ENCODE measurements around the gene ITPK1. TPM values are rescaled to one million over a fixed set of nuclear protein-coding genes. Genes with fewer than 3 reads are reported as not detected.

The ITPK1 gene
- total and polyA plus RNA-seq, 2 experiments from 2014 or later = 35.9 to 101 TPM

DNA sequence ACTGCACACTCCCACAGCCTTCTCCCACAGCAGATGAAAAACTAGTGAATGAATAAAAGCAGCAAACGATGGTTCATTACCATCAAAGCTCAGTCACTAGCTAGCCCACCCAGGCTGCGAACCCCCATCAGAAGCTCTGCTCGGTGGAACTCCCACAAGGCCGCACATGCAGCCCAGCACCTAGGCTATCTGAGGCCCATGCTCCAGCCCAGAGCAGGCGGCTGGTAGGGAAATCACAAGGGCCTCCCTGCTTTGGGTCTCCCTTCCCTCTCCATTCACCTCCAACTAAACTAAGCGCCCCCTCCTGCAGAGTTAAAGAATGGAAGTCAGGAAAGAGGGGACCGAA lies 69.0 kb downstream of the ITPK1 start:
- Histone ChIP-seq H3K4me1 (ENCODE audit: insufficient read depth) (peaks cover 65% of the 10 kb centered on the region), H3K9me2 (ENCODE audit: insufficient read depth) (no peaks in the 10 kb centered on the region), H3K27ac (ENCODE audit: low read depth) (no peak overlapping the region), H3K4me2 (peak overlapping the region; percentile 14; the same call in 1 of the 2 replicates), H3K79me2 (replicated peaks; ENCODE audit: insufficient read depth) (peaks cover 87% of the 10 kb centered on the region), H3F3A (replicated peaks; ENCODE audit: low read depth) (0 out of 2 replicates have a peak, but pooled peaks cover 4% of the 10 kb centered on the region), H4K20me1 (replicated peaks; ENCODE audit: insufficient read depth) (peaks cover 23% of the 10 kb centered on the region), H3K27me3 (ENCODE audit: insufficient read depth) (no peaks in the 10 kb centered on the region), H3K36me3 (ENCODE audit: insufficient read depth) (peaks cover 3% of the 10 kb centered on the region; the same call in 1 of the 2 replicates), H2AFZ (no peak overlapping the region), H3K4me3 (no peak overlapping the region)
- Mint-ChIP-seq H3K27me3 (ENCODE audit: insufficient read depth, low read depth, poor library complexity) (peaks cover 35% of the 10 kb centered on the region), H3K36me3 (ENCODE audit: low read depth) (peaks cover 23% of the 10 kb centered on the region; the same call in 2 of the 3 replicates), H3K27ac (no peak overlapping the region), H3K9me3 (no peaks in the 10 kb centered on the region; the same call in 2 of the 3 replicates), H3K4me1 (peaks cover 90% of the 10 kb centered on the region), H3K4me3 (no peak overlapping the region)
- no peak for TF ChIP-seq EZH2phosphoT487 (IDR thresholded peaks at IDR 0.05; ENCODE audit: unreplicated experiment)
- TF ChIP-seq STAT1 (IDR thresholded peaks at IDR 0.05; ENCODE audit: unreplicated experiment) = no peak
- TF ChIP-seq ZNF114 (CRISPR knock-in tag; IDR thresholded peaks at IDR 0.05) = no peak
- TF ChIP-seq ZNF331 (CRISPR knock-in tag; IDR thresholded peaks at IDR 0.05; ENCODE audit: low read depth) = no peak
- TF ChIP-seq POLR2AphosphoS5 (IDR thresholded peaks at IDR 0.05; ENCODE audit: low read depth) = no peak
- TF ChIP-seq EZH2 (IDR thresholded peaks at IDR 0.05; ENCODE audit: low read depth, unreplicated experiment) = no peak
- no peak for TF ChIP-seq CREB1 (CRISPR knock-in tag; IDR thresholded peaks at IDR 0.05; ENCODE audit: low read depth)
- no peak for TF ChIP-seq NANOG (IDR thresholded peaks at IDR 0.05; ENCODE audit: borderline replicate concordance)
- peak; percentile 14 to 36; a peak in 2 of 4 replicates for TF ChIP-seq CTCF (conservative IDR thresholded peaks at IDR 0.05; ENCODE audit: low read depth in 2 of 2)
- DNase-seq (ENCODE audit: low spot score) = peak; percentile 31
- ATAC-seq = peak; percentile 6; the same call in 2 of the 3 replicates

- peaks cover 90% of the 10 kb centered on the region for H3K4me1 Mint-ChIP-seq
- Histone ChIP-seq H3K4me2 (no peak overlapping the region; the same call in 1 of the 2 replicates), H3K36me3 (ENCODE audit: insufficient read depth) (peaks cover 3% of the 10 kb centered on the region; the same call in 1 of the 2 replicates), H3K79me2 (replicated peaks; ENCODE audit: insufficient read depth) (peaks cover 90% of the 10 kb centered on the region), H2AFZ (no peak overlapping the region), H3K4me1 (ENCODE audit: insufficient read depth) (peaks cover 68% of the 10 kb centered on the region), H3K9me2 (ENCODE audit: insufficient read depth) (no peaks in the 10 kb centered on the region), H3K4me3 (no peak overlapping the region), H3K27me3 (ENCODE audit: insufficient read depth) (no peaks in the 10 kb centered on the region), H3K27ac (ENCODE audit: low read depth) (peak overlapping the region; percentile 3; the same call in 1 of the 2 replicates), H3F3A (replicated peaks; ENCODE audit: low read depth) (0 out of 2 replicates have a peak, but pooled peaks cover 4% of the 10 kb centered on the region), H4K20me1 (replicated peaks; ENCODE audit: insufficient read depth) (peaks cover 24% of the 10 kb centered on the region)
- peaks cover 35% of the 10 kb centered on the region for H3K27me3 Mint-ChIP-seq (ENCODE audit: insufficient read depth, low read depth, poor library complexity)
- no peak for DNase-seq (ENCODE audit: low spot score)
- H3K36me3 Mint-ChIP-seq (ENCODE audit: low read depth) = peaks cover 23% of the 10 kb centered on the region; the same call in 2 of the 3 replicates
- 0 out of 3 replicates have a peak overlapping the region, but pooled peaks have one; percentile 20 for H3K4me3 Mint-ChIP-seq
- TF ChIP-seq ZNF462 (CRISPR knock-in tag; IDR thresholded peaks at IDR 0.05) = no peak
- no peak for TF ChIP-seq ETS1 (IDR thresholded peaks at IDR 0.05)
- ATAC-seq = no peak
- no peaks in the 10 kb centered on the region; the same call in 1 of the 3 replicates for H3K9me3 Mint-ChIP-seq
- H3K27ac Mint-ChIP-seq = peak overlapping the region; percentile 13; the same call in 1 of the 2 replicates
Measured at GRCh38 chr14:93045965-93046704, 69.6 kb downstream of the ITPK1 start.

Data from GM23338 (cell line).